ENCODE results near the gene E2F4.

The E2F4 gene

GRCh38 chr16:67247192-67248072 is 55.5 kb downstream of the E2F4 start, which contains the start of gene FHOD1:
Gene FHOD1 (minus strand): TSS chr16:67247481. CDS start chr16:67247410, 71 bp downstream.
- peak; percentile 85 to 93 for DNase-seq (ENCODE audit: extremely low read depth in 1 of 2, low read depth in 1 of 2)

GRCh38 chr16:67248073-67248400 is 56.1 kb downstream of the E2F4 start:
- DNase-seq (ENCODE audit: extremely low read depth in 1 of 2, low read depth in 1 of 2): no peak

Measured in activated CD8-positive, alpha-beta memory T cell treated with anti-CD3 and anti-CD28 coated beads for 1 hour (primary cell).